OCI-LY7 (cell line): ENCODE results near the gene DGKQ. TPM values are rescaled to one million over a fixed set of nuclear protein-coding genes. Genes with fewer than 3 reads are reported as not detected.

Source experiments
- BruUV-seq: library from RNA; stranded (reverse); fragments of 400-500 nt; replicated peaks from 2 replicates; lab custom pipeline; 2021; lab: Mats Ljungman, UMichigan
- CTCF ChIA-PET: fragments of 300-600 bp; sonication (Branson Sonifier 250); formaldehyde crosslinking; loops from one replicate; lab custom pipeline; 2022; ENCODE audit warnings: antibody characterized with exemption; ENCODE audit not compliant: unreplicated experiment; lab: Charles Lee
- POLR2A ChIA-PET: fragments of 300-600 bp; sonication (Branson Sonifier 250); formaldehyde crosslinking; loops from one replicate; lab custom pipeline; 2022; ENCODE audit warnings: antibody characterized with exemption; lab: Charles Lee
- DNase-seq: peaks from one replicate; pipeline ENCODE4 v3.0.0-alpha.2; 2015; ENCODE audit warnings: low spot score
- H2AFZ ChIP-seq: fragments of 200-600 bp; sonication (generic), shearing (Covaris generic); 2 replicates; pipeline ENCODE4 v1.6.1; 2014; ENCODE audit warnings: mild to moderate bottlenecking, antibody characterized with exemption, low read length, moderate library complexity
- H3K27ac ChIP-seq: fragments of 200-600 bp; sonication (generic); 2 replicates; pipeline ENCODE4 v1.5.1; 2014; ENCODE audit warnings: mixed run types, low read depth, mild to moderate bottlenecking, moderate library complexity, low read length, inconsistent platforms; ENCODE audit not compliant: poor library complexity, severe bottlenecking
- H3K36me3 ChIP-seq: fragments of 200-600 bp; sonication (generic); 2 replicates; pipeline ENCODE4 v1.6.1; 2014; ENCODE audit warnings: mild to moderate bottlenecking, antibody characterized with exemption, low read length, moderate library complexity, mixed read lengths; ENCODE audit not compliant: insufficient read depth
- H3K4me1 ChIP-seq: fragments of 200-600 bp; sonication (generic); 2 replicates; pipeline ENCODE4 v1.5.1; 2014; ENCODE audit warnings: mild to moderate bottlenecking, low read length; ENCODE audit not compliant: insufficient read depth, poor library complexity, severe bottlenecking
- H3K4me2 ChIP-seq: fragments of 200-600 bp; sonication (generic); 2 replicates; pipeline ENCODE4 v1.6.1; 2014; ENCODE audit warnings: mild to moderate bottlenecking, low read length
- H3K4me3 ChIP-seq: fragments of 200-600 bp; sonication (generic); 2 replicates; pipeline ENCODE4 v1.5.1; 2014; ENCODE audit warnings: mild to moderate bottlenecking, low read depth, low read length; ENCODE audit not compliant: poor library complexity, severe bottlenecking
- H3K79me2 ChIP-seq: fragments of 200-600 bp; sonication (generic); 2 replicates; pipeline ENCODE4 v1.6.1; 2016; ENCODE audit warnings: low read depth, mild to moderate bottlenecking, low read length, moderate library complexity, mixed read lengths; ENCODE audit not compliant: insufficient read depth
- H3K9me2 ChIP-seq: fragments of 200-600 bp; sonication (generic); 2 replicates; pipeline ENCODE4 v1.6.1; 2016; ENCODE audit warnings: mild to moderate bottlenecking, low read length, mixed read lengths; ENCODE audit not compliant: insufficient read depth
- H3K9me3 ChIP-seq: fragments of 200-600 bp; sonication (generic); 2 replicates; pipeline ENCODE4 v1.6.1; 2014; ENCODE audit warnings: mild to moderate bottlenecking, mixed run types, low read length, mixed read lengths
- H4K20me1 ChIP-seq: fragments of 200-600 bp; sonication (generic); 2 replicates; pipeline ENCODE4 v1.6.1; 2014; ENCODE audit warnings: mild to moderate bottlenecking, antibody characterized with exemption, low read length, moderate library complexity, mixed read lengths; ENCODE audit not compliant: insufficient read depth
- EZH2phosphoT487 ChIP-seq: fragments of 200-600 bp; sonication (generic); IDR thresholded peaks from 2 replicates; pipeline ENCODE4 v1.6.1; 2018; ENCODE audit warnings: low read depth, borderline replicate concordance, mild to moderate bottlenecking, mixed run types, antibody characterized with exemption, low read length, moderate library complexity, mixed read lengths
- intact Hi-C: fragments of 100-400 bp; cut with micrococcal nuclease; formaldehyde crosslinking; loops from one replicate; pipeline ENCODE4 v1.10.0; 2022; ENCODE audit not compliant: unreplicated experiment
- total RNA-seq, 2 experiments: library from RNA; depleted of rRNA in 1 of 2; stranded (reverse); fragments of >200 nt in 1 of 2; shearing (Covaris generic) in 1 of 2; gene quantifications; 2 replicates each; pipeline ENCODE4 v1.2.3, GENCODE V29; 2014 to 2022
- TF ChIP-seq, protein P1 (sequence below): fragments of 200-600 bp; sonication (generic); conservative IDR thresholded peaks from 2 replicates; pipeline ENCODE4 v1.5.1; 2014; ENCODE audit warnings: mild to moderate bottlenecking, antibody characterized with exemption, low read length, moderate library complexity, mixed read lengths

DGKQ gene
- total RNA-seq, 2 experiments from 2014 or later: 11.3 to 15.2 TPM

DNA sequence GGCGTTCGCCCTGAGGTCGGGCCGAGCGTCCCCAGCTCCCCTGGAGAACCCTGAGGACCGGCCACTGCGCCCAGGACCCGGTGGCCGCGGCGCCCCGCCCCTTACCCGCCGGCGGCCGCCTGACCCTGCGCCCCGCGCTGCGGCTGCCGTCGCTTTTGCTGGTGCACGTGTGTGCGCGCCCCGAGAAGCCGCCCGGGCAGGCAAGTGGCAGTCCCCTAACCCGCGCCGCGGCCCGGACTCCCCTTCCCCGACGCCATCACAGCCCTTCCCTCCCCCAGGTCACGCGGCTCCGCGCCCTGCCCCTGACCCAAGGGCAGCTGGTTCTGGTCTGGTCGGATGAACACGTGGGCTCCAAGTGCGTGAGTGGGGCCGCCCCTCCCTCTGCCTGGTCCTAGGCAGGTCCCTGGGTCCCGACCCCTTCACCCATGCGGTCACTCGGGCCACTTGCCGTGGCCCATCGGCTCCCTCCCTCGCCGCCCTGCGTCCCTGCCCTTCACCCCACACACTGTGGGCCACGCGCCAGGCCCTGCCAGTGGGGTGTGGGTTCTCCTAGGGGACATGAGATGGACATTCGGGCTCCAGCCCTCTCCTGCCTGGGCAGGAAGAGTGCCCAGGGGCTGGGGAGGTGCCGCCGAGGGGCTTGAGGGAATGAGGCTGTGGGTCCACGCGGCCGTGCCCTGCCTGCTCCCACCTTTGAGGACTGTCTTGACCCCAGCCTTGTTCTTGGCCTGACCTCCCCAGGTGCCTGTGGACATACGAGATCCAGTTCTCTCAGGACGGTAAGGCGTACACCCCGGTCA lies 30.1 kb upstream of the DGKQ start:
- H3K36me3 ChIP-seq: no peaks in the 10 kb centered on the region
- H4K20me1 ChIP-seq: no peaks in the 10 kb centered on the region
- no TSS peak for BruUV-seq
- H3K4me1 ChIP-seq: no peaks in the 10 kb centered on the region
- no peaks in the 10 kb centered on the region for H3K9me2 ChIP-seq
- H3K4me3 ChIP-seq: no peak overlapping the region
- CTCF ChIA-PET: no interaction called here
- no peak for TF ChIP-seq EZH2phosphoT487
- TF ChIP-seq, protein P1, sequence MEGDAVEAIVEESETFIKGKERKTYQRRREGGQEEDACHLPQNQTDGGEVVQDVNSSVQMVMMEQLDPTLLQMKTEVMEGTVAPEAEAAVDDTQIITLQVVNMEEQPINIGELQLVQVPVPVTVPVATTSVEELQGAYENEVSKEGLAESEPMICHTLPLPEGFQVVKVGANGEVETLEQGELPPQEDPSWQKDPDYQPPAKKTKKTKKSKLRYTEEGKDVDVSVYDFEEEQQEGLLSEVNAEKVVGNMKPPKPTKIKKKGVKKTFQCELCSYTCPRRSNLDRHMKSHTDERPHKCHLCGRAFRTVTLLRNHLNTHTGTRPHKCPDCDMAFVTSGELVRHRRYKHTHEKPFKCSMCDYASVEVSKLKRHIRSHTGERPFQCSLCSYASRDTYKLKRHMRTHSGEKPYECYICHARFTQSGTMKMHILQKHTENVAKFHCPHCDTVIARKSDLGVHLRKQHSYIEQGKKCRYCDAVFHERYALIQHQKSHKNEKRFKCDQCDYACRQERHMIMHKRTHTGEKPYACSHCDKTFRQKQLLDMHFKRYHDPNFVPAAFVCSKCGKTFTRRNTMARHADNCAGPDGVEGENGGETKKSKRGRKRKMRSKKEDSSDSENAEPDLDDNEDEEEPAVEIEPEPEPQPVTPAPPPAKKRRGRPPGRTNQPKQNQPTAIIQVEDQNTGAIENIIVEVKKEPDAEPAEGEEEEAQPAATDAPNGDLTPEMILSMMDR: no peak
- DNase-seq: no peak
- no peaks in the 10 kb centered on the region for H3K79me2 ChIP-seq
- no peak overlapping the region for H2AFZ ChIP-seq
- POLR2A ChIA-PET: no interaction called here
- no peaks in the 10 kb centered on the region for H3K9me3 ChIP-seq
- H3K27ac ChIP-seq: no peak overlapping the region
- intact Hi-C loops: no loop called here
- H3K4me2 ChIP-seq: no peak overlapping the region

DNA sequence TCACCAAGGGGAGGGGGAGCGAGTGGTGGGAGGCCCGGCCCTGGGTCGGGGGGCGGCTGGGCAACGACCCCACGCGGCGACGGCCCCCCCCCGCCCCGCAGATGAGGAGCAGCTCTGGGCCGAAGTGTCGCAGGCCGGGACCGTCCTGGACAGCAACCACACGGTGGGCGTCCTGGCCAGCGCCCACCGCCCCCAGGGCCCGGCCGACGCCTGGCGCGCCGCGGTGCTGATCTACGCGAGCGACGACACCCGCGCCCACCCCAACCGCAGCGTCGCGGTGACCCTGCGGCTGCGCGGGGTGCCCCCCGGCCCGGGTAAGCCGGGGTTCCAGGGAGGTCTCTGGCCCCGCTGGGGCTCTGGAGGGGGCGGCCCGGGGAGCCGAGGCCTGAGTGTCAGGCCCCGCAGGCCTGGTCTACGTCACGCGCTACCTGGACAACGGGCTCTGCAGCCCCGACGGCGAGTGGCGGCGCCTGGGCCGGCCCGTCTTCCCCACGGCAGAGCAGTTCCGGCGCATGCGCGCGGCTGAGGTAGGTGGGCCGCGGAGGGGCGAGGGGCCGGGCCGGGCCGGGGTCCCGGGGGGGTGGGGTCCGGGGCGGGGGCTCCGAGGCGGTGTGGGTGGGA lies 29.4 kb upstream of the DGKQ start:
- POLR2A ChIA-PET: no interaction called here
- Histone ChIP-seq H3K4me2 (no peak overlapping the region), H3K27ac (no peak overlapping the region), H3K9me3 (no peaks in the 10 kb centered on the region), H4K20me1 (no peaks in the 10 kb centered on the region), H2AFZ (no peak overlapping the region), H3K9me2 (no peaks in the 10 kb centered on the region), H3K4me3 (no peak overlapping the region), H3K79me2 (no peaks in the 10 kb centered on the region), H3K36me3 (no peaks in the 10 kb centered on the region), H3K4me1 (no peaks in the 10 kb centered on the region)
- no peak for DNase-seq
- intact Hi-C loops: no loop called here
- TF ChIP-seq, protein P1: no peak
- no peak for TF ChIP-seq EZH2phosphoT487
- CTCF ChIA-PET: no interaction called here
- BruUV-seq: no TSS peak

DNA sequence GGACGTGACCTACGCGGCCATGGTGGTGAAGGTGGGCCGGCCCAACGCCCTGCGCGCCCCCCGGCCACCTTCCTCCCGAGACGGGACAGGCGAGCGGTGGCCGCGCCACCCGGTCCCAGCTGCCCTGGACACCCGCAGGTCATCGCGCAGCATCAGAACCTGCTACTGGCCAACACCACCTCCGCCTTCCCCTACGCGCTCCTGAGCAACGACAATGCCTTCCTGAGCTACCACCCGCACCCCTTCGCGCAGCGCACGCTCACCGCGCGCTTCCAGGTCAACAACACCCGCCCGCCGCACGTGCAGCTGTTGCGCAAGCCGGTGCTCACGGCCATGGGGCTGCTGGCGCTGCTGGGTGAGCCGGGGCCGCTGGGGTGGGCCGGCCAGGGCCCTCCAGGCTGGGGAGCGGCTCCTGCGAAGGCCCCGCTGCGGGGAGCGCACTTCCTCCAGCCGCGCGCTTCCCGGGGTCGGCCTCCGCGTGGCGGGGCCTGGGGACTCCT lies 28.8 kb upstream of the DGKQ start:
- ChIA-PET CTCF (no interaction called here), POLR2A (no interaction called here)
- Histone ChIP-seq H3K9me3 (no peaks in the 10 kb centered on the region), H3K9me2 (no peaks in the 10 kb centered on the region), H3K79me2 (no peaks in the 10 kb centered on the region), H3K36me3 (no peaks in the 10 kb centered on the region), H2AFZ (no peak overlapping the region), H4K20me1 (no peaks in the 10 kb centered on the region), H3K4me3 (no peak overlapping the region), H3K4me2 (no peak overlapping the region), H3K27ac (no peak overlapping the region), H3K4me1 (no peaks in the 10 kb centered on the region)
- TF ChIP-seq, protein P1: no peak
- no peak for TF ChIP-seq EZH2phosphoT487
- no peak for DNase-seq
- intact Hi-C loops: no loop called here
- BruUV-seq: no TSS peak
